OCI-LY1 (cell line): ENCODE data around the gene GRID2.

Experiments used
- H2AFZ ChIP-seq: fragments of 200-600 bp; sonication (generic), shearing (Covaris generic); 2 replicates; pipeline ENCODE4 v1.6.0; 2014; ENCODE audit warnings: antibody characterized with exemption, mild to moderate bottlenecking, low read length
- H3F3A ChIP-seq: fragments of 200-600 bp; sonication (generic), shearing (Covaris generic); 2 replicates; pipeline ENCODE4 v1.6.0; 2014; ENCODE audit warnings: mild to moderate bottlenecking, antibody characterized with exemption, low read length, moderate library complexity; ENCODE audit not compliant: insufficient read depth
- H3K27ac ChIP-seq: fragments of 200-600 bp; sonication (generic); 2 replicates; pipeline ENCODE4 v1.5.1; 2014; ENCODE audit warnings: low read length, mixed run types, mild to moderate bottlenecking, low read depth; ENCODE audit not compliant: poor library complexity, severe bottlenecking
- H3K27me3 ChIP-seq: fragments of 200-600 bp; sonication (generic); 2 replicates; pipeline ENCODE4 v1.6.0; 2014; ENCODE audit warnings: antibody characterized with exemption, mild to moderate bottlenecking, low read length, moderate library complexity; ENCODE audit not compliant: insufficient read depth
- H3K36me3 ChIP-seq: fragments of 200-600 bp; sonication (generic); 2 replicates; pipeline ENCODE4 v1.6.1; 2014; ENCODE audit warnings: mild to moderate bottlenecking, antibody characterized with exemption, low read length, moderate library complexity, mixed read lengths; ENCODE audit not compliant: insufficient read depth
- H3K4me1 ChIP-seq: fragments of 200-600 bp; sonication (generic); 2 replicates; pipeline ENCODE4 v1.5.1; 2014; ENCODE audit warnings: mild to moderate bottlenecking, low read length, moderate library complexity; ENCODE audit not compliant: insufficient read depth, severe bottlenecking
- H3K4me2 ChIP-seq: fragments of 200-600 bp; sonication (generic), shearing (Covaris generic); 2 replicates; pipeline ENCODE4 v1.6.1; 2014; ENCODE audit warnings: low read length
- H3K4me3 ChIP-seq: fragments of 200-600 bp; sonication (generic); 2 replicates; pipeline ENCODE4 v1.5.1; 2014; ENCODE audit warnings: low read length, low read depth, mild to moderate bottlenecking, mixed read lengths; ENCODE audit not compliant: poor library complexity, severe bottlenecking
- H3K79me2 ChIP-seq: fragments of 200-600 bp; shearing (Covaris generic); 2 replicates; pipeline ENCODE4 v1.6.1; 2016; ENCODE audit warnings: mixed run types, low read length, mixed read lengths; ENCODE audit not compliant: insufficient read depth
- H3K9ac ChIP-seq: fragments of 200-600 bp; sonication (generic), shearing (Covaris generic); 2 replicates; pipeline ENCODE4 v1.6.1; 2014; ENCODE audit warnings: mild to moderate bottlenecking, low read length, mixed read lengths
- H3K9me2 ChIP-seq: fragments of 200-600 bp; sonication (generic), shearing (Covaris generic); 2 replicates; pipeline ENCODE4 v1.6.1; 2014; ENCODE audit warnings: low read depth, mild to moderate bottlenecking, low read length, mixed read lengths
- H3K9me3 ChIP-seq: fragments of 200-600 bp; shearing (Covaris generic); 2 replicates; pipeline ENCODE4 v1.6.1; 2014; ENCODE audit warnings: low read length, mixed read lengths
- H4K20me1 ChIP-seq: fragments of 200-600 bp; sonication (generic), shearing (Covaris generic); 2 replicates; pipeline ENCODE4 v1.6.0; 2016; ENCODE audit warnings: mild to moderate bottlenecking, low read length; ENCODE audit not compliant: insufficient read depth
- CTCF ChIP-seq: fragments of 200-600 bp; sonication (generic), shearing (Covaris generic); IDR thresholded peaks from 2 replicates; pipeline ENCODE4 v1.5.1; 2017; ENCODE audit warnings: mild to moderate bottlenecking, antibody characterized with exemption, low read length, moderate library complexity, mixed read lengths
- EZH2 ChIP-seq: fragments of 200-600 bp; sonication (generic), shearing (Covaris generic); IDR thresholded peaks from 2 replicates; pipeline ENCODE4 v1.8.0; 2017; ENCODE audit warnings: borderline replicate concordance, mixed run types, mild to moderate bottlenecking, antibody characterized with exemption, low read length, moderate library complexity, mixed read lengths

Gene GRID2

GRCh38 chr4:93751411-93751810, 1447.6 kb downstream of the GRID2 start:
- Histone ChIP-seq H3K4me2 (no peak overlapping the region), H3K4me1 (no peaks in the 10 kb centered on the region), H4K20me1 (no peaks in the 10 kb centered on the region), H3K9ac (no peak overlapping the region), H3K9me2 (no peaks in the 10 kb centered on the region), H3K36me3 (no peaks in the 10 kb centered on the region), H3K27me3 (no peaks in the 10 kb centered on the region), H2AFZ (no peak overlapping the region), H3K27ac (no peak overlapping the region), H3K4me3 (no peak overlapping the region), H3K9me3 (no peaks in the 10 kb centered on the region), H3K79me2 (no peaks in the 10 kb centered on the region), H3F3A (no peaks in the 10 kb centered on the region)
- no peak for TF ChIP-seq EZH2
- no peak for TF ChIP-seq CTCF

DNA sequence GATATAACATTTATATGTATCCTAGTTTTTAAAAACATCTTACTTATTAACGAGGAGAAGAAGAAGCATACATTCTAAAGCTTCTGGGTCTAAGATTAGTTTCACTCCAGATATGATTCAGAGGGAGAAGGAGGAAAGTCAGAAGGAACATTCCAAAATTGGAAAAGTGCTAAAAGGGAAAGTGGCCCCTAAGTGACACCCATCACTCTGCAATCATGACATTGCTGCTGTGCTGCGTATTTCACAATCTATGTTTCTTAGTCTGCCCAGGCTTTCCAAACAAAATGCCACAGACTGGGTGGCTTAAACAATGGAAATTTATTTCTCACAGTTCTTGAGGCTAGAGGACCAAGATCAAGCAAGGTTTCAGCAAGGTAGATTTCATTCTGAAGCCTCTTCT, 1452.3 kb downstream of the GRID2 start:
- Histone ChIP-seq H4K20me1 (no peaks in the 10 kb centered on the region), H3F3A (no peaks in the 10 kb centered on the region), H3K27me3 (no peaks in the 10 kb centered on the region), H2AFZ (no peak overlapping the region), H3K79me2 (no peaks in the 10 kb centered on the region), H3K4me1 (no peaks in the 10 kb centered on the region), H3K4me3 (no peak overlapping the region), H3K9me3 (no peaks in the 10 kb centered on the region), H3K4me2 (no peak overlapping the region), H3K36me3 (no peaks in the 10 kb centered on the region), H3K27ac (no peak overlapping the region), H3K9me2 (no peaks in the 10 kb centered on the region), H3K9ac (no peak overlapping the region)
- no peak for TF ChIP-seq CTCF
- no peak for TF ChIP-seq EZH2

GRCh38 chr4:93759506-93759905, 1455.7 kb downstream of the GRID2 start:
- no peak overlapping the region for H3K4me2 ChIP-seq
- H3K9ac ChIP-seq: no peak overlapping the region
- no peaks in the 10 kb centered on the region for H3K4me1 ChIP-seq
- no peaks in the 10 kb centered on the region for H4K20me1 ChIP-seq
- H3K27me3 ChIP-seq: no peaks in the 10 kb centered on the region
- H3F3A ChIP-seq: no peaks in the 10 kb centered on the region
- no peak for TF ChIP-seq CTCF
- no peak for TF ChIP-seq EZH2
- H3K9me3 ChIP-seq: no peaks in the 10 kb centered on the region
- no peak overlapping the region for H3K4me3 ChIP-seq
- no peaks in the 10 kb centered on the region for H3K36me3 ChIP-seq
- H3K27ac ChIP-seq: no peak overlapping the region
- no peaks in the 10 kb centered on the region for H3K9me2 ChIP-seq
- no peak overlapping the region for H2AFZ ChIP-seq
- no peaks in the 10 kb centered on the region for H3K79me2 ChIP-seq
